Measurements from ENCODE around the gene CCNY. TPM values are rescaled to one million over a fixed set of nuclear protein-coding genes. Genes with fewer than 3 reads are reported as not detected.

Gene CCNY
- total RNA-seq, 4 donors from 2014 or later, result 39.2 to 47.8 (median 40.9) TPM

DNA sequence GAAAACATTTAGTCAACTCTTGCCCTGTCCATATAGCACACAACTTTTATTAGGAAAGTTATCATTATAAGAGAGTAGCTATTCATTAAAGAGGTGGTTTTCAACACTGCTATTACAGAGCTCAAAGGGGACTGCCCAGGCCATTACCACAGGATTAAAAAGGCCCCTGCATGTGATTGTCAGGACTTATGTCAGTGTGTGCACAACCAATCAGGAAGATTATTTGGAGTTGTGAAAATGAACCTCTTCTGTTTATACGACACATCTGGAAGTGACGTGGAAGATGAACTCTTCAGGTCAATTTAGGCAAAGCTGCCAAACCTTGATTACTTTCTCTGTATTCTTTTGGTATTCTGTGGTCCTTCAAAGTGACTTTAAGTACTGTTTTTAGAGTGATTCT lies 14.7 kb downstream of the CCNY start:
- TF ChIP-seq, protein P1, sequence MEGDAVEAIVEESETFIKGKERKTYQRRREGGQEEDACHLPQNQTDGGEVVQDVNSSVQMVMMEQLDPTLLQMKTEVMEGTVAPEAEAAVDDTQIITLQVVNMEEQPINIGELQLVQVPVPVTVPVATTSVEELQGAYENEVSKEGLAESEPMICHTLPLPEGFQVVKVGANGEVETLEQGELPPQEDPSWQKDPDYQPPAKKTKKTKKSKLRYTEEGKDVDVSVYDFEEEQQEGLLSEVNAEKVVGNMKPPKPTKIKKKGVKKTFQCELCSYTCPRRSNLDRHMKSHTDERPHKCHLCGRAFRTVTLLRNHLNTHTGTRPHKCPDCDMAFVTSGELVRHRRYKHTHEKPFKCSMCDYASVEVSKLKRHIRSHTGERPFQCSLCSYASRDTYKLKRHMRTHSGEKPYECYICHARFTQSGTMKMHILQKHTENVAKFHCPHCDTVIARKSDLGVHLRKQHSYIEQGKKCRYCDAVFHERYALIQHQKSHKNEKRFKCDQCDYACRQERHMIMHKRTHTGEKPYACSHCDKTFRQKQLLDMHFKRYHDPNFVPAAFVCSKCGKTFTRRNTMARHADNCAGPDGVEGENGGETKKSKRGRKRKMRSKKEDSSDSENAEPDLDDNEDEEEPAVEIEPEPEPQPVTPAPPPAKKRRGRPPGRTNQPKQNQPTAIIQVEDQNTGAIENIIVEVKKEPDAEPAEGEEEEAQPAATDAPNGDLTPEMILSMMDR (IDR thresholded peaks at IDR 0.05; ENCODE audit: low read depth), result no peak

DNA sequence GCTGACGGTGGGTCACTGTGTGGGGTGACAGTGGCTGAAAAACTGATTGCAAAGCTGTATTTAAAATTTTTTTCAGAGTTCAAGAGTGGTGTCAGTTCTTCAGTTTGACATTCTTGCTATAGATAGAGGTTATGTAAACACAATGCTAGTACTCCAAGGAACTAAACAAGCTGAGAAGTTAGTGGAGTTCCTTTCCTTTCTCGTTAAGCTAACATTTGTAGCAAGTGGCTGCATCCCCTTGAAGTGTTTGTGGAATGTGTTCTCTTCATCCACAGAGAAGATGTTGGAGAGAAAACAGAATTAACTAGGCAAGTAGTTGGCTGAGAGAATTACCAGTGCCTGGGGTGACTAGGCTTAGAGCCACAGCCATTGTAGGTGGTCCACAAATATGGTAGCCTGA lies 15.8 kb downstream of the CCNY start:
- TF ChIP-seq, protein P1 (IDR thresholded peaks at IDR 0.05; ENCODE audit: low read depth), result no peak

DNA sequence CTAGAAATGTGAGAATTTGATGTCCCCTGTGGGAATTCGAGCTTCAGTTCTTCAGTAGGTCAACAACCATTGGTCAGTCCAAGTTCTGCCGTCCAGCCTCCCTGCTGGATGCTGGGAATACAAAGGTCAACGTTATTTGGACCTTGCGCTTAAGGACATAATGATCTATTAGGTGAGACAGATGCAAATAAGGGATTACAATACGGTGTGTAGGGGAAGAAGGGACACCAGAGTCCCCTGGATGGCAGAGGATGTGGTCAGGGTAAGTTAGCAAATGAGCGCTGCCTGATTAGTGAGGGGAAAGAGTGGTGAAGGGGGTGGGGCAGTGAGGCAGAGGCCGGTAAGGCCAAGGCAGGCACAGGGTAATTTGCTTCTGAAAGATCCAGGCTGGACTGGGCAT lies 16.2 kb downstream of the CCNY start:
- TF ChIP-seq, protein P1 (IDR thresholded peaks at IDR 0.05; ENCODE audit: low read depth), result no peak

DNA sequence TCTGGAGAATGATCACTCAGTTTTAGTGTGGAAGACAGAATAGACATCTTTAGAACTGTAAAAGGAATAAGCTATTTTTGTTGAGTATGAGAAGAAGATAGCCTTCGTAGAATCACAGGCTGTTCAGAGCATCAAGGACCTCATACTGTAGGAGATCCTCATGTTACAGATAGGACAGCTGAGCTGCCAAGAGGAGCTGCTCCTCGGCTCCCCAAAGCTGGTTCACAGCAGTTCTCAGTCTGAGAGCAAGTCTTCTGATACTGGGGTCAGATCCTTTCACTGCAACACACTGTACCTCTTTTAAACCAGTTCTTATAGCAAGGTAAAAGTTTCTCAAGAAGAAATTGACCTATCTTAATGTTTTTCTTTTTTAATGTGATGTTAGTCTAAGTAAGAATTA lies 17.1 kb downstream of the CCNY start:
- TF ChIP-seq, protein P1 (IDR thresholded peaks at IDR 0.05; ENCODE audit: low read depth), result no peak

DNA sequence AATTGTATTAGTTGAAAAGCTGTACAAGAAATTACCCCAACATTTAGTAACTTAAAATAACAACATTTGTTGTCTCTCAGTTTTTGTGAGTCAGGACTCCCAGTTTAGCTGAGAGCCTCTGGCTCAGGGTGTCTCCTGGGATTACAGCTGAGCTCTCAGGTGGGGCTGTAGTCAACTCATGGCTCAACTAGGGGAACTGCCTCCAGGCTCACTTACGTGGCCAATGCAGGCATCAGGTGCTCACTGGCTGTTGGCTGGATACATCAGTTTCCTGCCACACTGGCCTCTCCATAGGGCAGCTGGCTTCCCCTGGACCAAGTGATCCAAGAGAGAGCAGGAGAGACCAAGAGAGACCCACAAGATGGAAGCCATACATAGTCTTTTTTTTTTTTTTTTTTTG lies 17.5 kb downstream of the CCNY start:
- TF ChIP-seq, protein P1 (IDR thresholded peaks at IDR 0.05; ENCODE audit: low read depth), result no peak

DNA sequence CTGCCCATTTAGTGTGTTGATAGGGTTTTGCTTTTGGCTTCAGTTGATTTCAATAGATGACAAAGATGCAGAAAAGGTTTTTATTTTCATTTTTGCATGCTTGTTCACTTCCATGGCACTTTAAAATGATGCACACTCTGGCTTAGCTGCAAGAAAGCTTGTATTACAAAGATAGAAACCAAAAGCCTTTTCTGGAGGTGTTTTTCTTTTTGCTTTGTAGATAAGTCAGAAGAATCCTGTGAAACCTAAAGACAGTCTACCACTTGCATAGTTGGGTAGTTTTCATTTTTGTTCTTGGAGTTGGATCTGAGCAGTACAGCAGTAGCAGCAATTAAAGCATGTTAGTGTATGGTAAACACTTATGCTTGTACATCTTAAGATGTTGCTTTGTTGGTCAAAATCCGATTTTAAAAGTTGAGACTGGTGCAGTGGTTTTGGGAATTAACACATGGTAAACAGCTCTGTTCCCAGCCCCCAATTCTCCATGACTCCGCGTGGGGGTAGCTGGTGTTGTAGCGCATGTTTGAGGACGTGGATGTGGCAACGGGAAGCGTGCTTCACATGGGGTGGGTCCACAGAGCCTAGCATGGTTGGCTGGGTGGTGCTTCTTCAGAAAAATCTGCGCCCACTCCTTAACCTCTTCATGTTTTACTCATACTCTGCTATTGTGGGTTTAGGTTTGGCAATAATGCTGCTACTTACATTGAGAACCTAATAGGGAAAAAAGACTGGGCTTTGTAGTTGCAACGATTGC lies 19.8 kb downstream of the CCNY start:
- TF ChIP-seq, protein P1 (IDR thresholded peaks at IDR 0.05; ENCODE audit: low read depth), result no peak

DNA sequence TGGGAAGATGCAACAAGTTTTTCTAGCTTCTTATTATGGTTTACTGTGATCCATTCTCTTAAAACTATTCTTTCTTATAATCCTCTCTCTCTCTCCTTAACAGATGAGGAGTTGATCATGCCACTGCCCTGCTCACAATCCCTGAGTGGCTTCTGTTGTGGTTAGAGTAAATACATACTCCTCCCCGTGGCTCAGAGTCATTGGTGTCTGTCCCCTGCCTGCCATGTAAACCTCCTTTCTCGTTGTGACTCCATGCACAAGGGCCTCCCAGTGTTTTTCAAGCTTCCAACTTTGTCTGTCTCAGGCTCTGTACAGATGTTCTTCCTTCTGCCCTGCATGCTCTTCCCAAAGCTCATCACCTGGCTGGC lies 20.4 kb downstream of the CCNY start:
- TF ChIP-seq, protein P1 (IDR thresholded peaks at IDR 0.05; ENCODE audit: low read depth), result no peak
